Measurements from ENCODE around the gene CSNK2A1. TPM values are rescaled to one million over a fixed set of nuclear protein-coding genes. Genes with fewer than 3 reads are reported as not detected.
"Not testable (repeated sequence)": the region's sequence is repeated elsewhere in the genome, so short reads cannot be mapped to it uniquely, and the experiment has no call there.

CSNK2A1 gene
- polyA plus RNA-seq (ENCODE audit: low read depth in 6 of 6) = 10 to 100 TPM; 47.4 to 78.4 (median 63.2) TPM

GRCh38 chr20:543369-544152, at the start of gene CSNK2A1:
Gene CSNK2A1, minus strand, starts transcription at chr20:543790. Its CDS starts 35,239 bp downstream, at chr20:508551.
- Mint-ChIP-seq H3K27ac (peak within 1 kb of the TSS; percentile 98 to 100 (median 99)), H3K4me1 (peaks cover 40 to 56% (median 55%) of the 10 kb centered on the region in 3 donors), H3K27me3 (peaks cover 8 to 17% (median 13%) of the 10 kb centered on the region in 3 donors), H3K4me3 (peak within 1 kb of the TSS; percentile 84 to 99 (median 98)), H3K9me3 (peaks cover 0 to 5% (median 0%) of the 10 kb centered on the region in 7 donors), H3K36me3 (no peaks in the 10 kb centered on the region)
- ATAC-seq (ENCODE audit: low read depth in 2 of 2) (peak; percentile 90 to 93), DNase-seq (peak; percentile 97)

GRCh38 chr20:592506-592905, 48.9 kb upstream of the CSNK2A1 start:
- no peak for ATAC-seq (ENCODE audit: low read depth in 2 of 2)
- H3K36me3 Mint-ChIP-seq = no peaks in the 10 kb centered on the region
- no peak overlapping the region for H3K4me3 Mint-ChIP-seq

GRCh38 chr20:591941-592340, 48.4 kb upstream of the CSNK2A1 start:
- H3K4me3 Mint-ChIP-seq = no peak overlapping the region
- no peak overlapping the region for H3K27ac Mint-ChIP-seq
- H3K36me3 Mint-ChIP-seq = no peaks in the 10 kb centered on the region

More at GRCh38 chr20:592506-592905, 48.9 kb upstream of the CSNK2A1 start:
- Mint-ChIP-seq H3K27ac (no peak overlapping the region), H3K27me3 (peaks cover 14 to 44% (median 22%) of the 10 kb centered on the region in 3 donors), H3K9me3 (no peaks in the 10 kb centered on the region), H3K4me1 (no peaks in the 10 kb centered on the region)
- DNase-seq = no peak

GRCh38 chr20:588932-589672, 45.5 kb upstream of the CSNK2A1 start:
- ATAC-seq (ENCODE audit: low read depth in 2 of 2) (peak; percentile 32 to 59), DNase-seq (no peak)
- peaks cover 18 to 50% (median 29%) of the 10 kb centered on the region in 3 donors for H3K27me3 Mint-ChIP-seq
- no peaks in the 10 kb centered on the region for H3K36me3 Mint-ChIP-seq
- no peaks in the 10 kb centered on the region for H3K4me1 Mint-ChIP-seq
- H3K4me3 Mint-ChIP-seq = peak overlapping the region in 1 of 8 donors; percentile 47
- H3K9me3 Mint-ChIP-seq = no peaks in the 10 kb centered on the region
- peak overlapping the region in 1 of 6 donors; percentile 5 for H3K27ac Mint-ChIP-seq

More at GRCh38 chr20:591941-592340, 48.4 kb upstream of the CSNK2A1 start:
- no peak for DNase-seq
- peaks cover 8 to 44% (median 22%) of the 10 kb centered on the region in 3 donors for H3K27me3 Mint-ChIP-seq
- H3K9me3 Mint-ChIP-seq = no peaks in the 10 kb centered on the region
- no peak for ATAC-seq (ENCODE audit: low read depth in 2 of 2)
- H3K4me1 Mint-ChIP-seq = no peaks in the 10 kb centered on the region

GRCh38 chr20:588476-588875, 44.9 kb upstream of the CSNK2A1 start:
- ATAC-seq (ENCODE audit: low read depth in 2 of 2) (no peak), DNase-seq (no peak)
- Mint-ChIP-seq H3K4me3 (no peak overlapping the region), H3K9me3 (no peaks in the 10 kb centered on the region), H3K4me1 (no peaks in the 10 kb centered on the region), H3K27me3 (peaks cover 18 to 46% (median 27%) of the 10 kb centered on the region in 3 donors), H3K36me3 (no peaks in the 10 kb centered on the region), H3K27ac (no peak overlapping the region)

- ATAC-seq (ENCODE audit: low read depth in 2 of 2) (no peak), DNase-seq (no peak)
- H3K27me3 Mint-ChIP-seq = peaks cover 13 to 22% (median 18%) of the 10 kb centered on the region in 3 donors
- H3K9me3 Mint-ChIP-seq = no peaks in the 10 kb centered on the region
- H3K36me3 Mint-ChIP-seq = no peaks in the 10 kb centered on the region
- H3K4me1 Mint-ChIP-seq = no peaks in the 10 kb centered on the region
- no peak overlapping the region for H3K4me3 Mint-ChIP-seq
- H3K27ac Mint-ChIP-seq = no peak overlapping the region
Observed at GRCh38 chr20:584971-585301, 41.3 kb upstream of the CSNK2A1 start.

GRCh38 chr20:584161-584970, 40.8 kb upstream of the CSNK2A1 start:
- Mint-ChIP-seq H3K9me3 (no peaks in the 10 kb centered on the region), H3K4me1 (no peaks in the 10 kb centered on the region), H3K27ac (no peak overlapping the region), H3K27me3 (peaks cover 13 to 22% (median 18%) of the 10 kb centered on the region in 3 donors), H3K4me3 (no peak overlapping the region), H3K36me3 (no peaks in the 10 kb centered on the region)
- ATAC-seq (ENCODE audit: low read depth in 2 of 2) (peak; percentile 27 to 30), DNase-seq (no peak)

- Mint-ChIP-seq H3K4me3 (no peak overlapping the region), H3K9me3 (peaks cover 0 to 1% (median 0%) of the 10 kb centered on the region in 7 donors), H3K27ac (no peak overlapping the region), H3K36me3 (no peaks in the 10 kb centered on the region), H3K27me3 (peaks cover 13 to 22% (median 18%) of the 10 kb centered on the region in 3 donors), H3K4me1 (no peaks in the 10 kb centered on the region)
- DNase-seq (no peak), ATAC-seq (ENCODE audit: low read depth in 2 of 2) (no peak)
Observed at GRCh38 chr20:582204-582603, 38.6 kb upstream of the CSNK2A1 start.

- not testable (repeated sequence) for ATAC-seq (ENCODE audit: low read depth in 2 of 2); H3K36me3 Mint-ChIP-seq; H3K9me3 Mint-ChIP-seq; H3K4me1 Mint-ChIP-seq; H3K4me3 Mint-ChIP-seq; DNase-seq
- Mint-ChIP-seq H3K27ac (peak overlapping the region in 1 of 6 donors; percentile 49), H3K27me3 (peaks cover 19 to 27% (median 27%) of the 10 kb centered on the region in 3 donors)
Observed at GRCh38 chr20:578940-579690, 35.5 kb upstream of the CSNK2A1 start.

GRCh38 chr20:577167-577791, 33.7 kb upstream of the CSNK2A1 start:
- Mint-ChIP-seq H3K9me3 (peaks cover 0 to 1% (median 0%) of the 10 kb centered on the region in 7 donors), H3K27me3 (peaks cover 26 to 42% (median 41%) of the 10 kb centered on the region in 3 donors), H3K4me3 (no peak overlapping the region), H3K27ac (no peak overlapping the region), H3K36me3 (no peaks in the 10 kb centered on the region), H3K4me1 (peaks cover 0 to 4% (median 0%) of the 10 kb centered on the region in 3 donors)
- DNase-seq = no peak
- ATAC-seq (ENCODE audit: low read depth in 2 of 2) = no peak

GRCh38 chr20:576156-576555, 32.6 kb upstream of the CSNK2A1 start:
- ATAC-seq (ENCODE audit: low read depth in 2 of 2) (no peak), DNase-seq (no peak)
- Mint-ChIP-seq H3K27ac (no peak overlapping the region), H3K4me3 (no peak overlapping the region), H3K4me1 (peaks cover 0 to 4% (median 0%) of the 10 kb centered on the region in 3 donors), H3K27me3 (peaks cover 28 to 50% (median 46%) of the 10 kb centered on the region in 3 donors), H3K9me3 (peaks cover 0 to 1% (median 0%) of the 10 kb centered on the region in 7 donors), H3K36me3 (no peaks in the 10 kb centered on the region)

- Mint-ChIP-seq H3K4me3 (no peak overlapping the region), H3K27me3 (peaks cover 30 to 50% (median 46%) of the 10 kb centered on the region in 3 donors), H3K27ac (peak overlapping the region in 1 of 6 donors; percentile 71), H3K9me3 (peaks cover 0 to 1% (median 0%) of the 10 kb centered on the region in 7 donors), H3K4me1 (peaks cover 0 to 4% (median 0%) of the 10 kb centered on the region in 3 donors), H3K36me3 (no peaks in the 10 kb centered on the region)
- ATAC-seq (ENCODE audit: low read depth in 2 of 2) = no peak
- no peak for DNase-seq
Observed at GRCh38 chr20:575230-575629, 31.6 kb upstream of the CSNK2A1 start.

Measured in naive B cell (primary cell).